Measurements from ENCODE around the gene SPATA32. TPM values are rescaled to one million over a fixed set of nuclear protein-coding genes. Genes with fewer than 3 reads are reported as not detected.
A peak's percentile ranks its signal among the peaks of the same experiment; 100 is the strongest.

The SPATA32 gene
- total and polyA plus RNA-seq, 2 experiments from 2014 or later, result 0.45 TPM; not detected in 1

- no peak for TF ChIP-seq CTCF (IDR thresholded peaks at IDR 0.05; ENCODE audit: low read depth, low read length)
- H3K36me3 ChIP-seq, result peaks cover 10% of the 10 kb centered on the region
- no peak overlapping the region for H3K27ac ChIP-seq
- no peaks in the 10 kb centered on the region for H3K27me3 ChIP-seq
- no peaks in the 10 kb centered on the region for H3K9me3 ChIP-seq (ENCODE audit: low read depth)
- no peak overlapping the region for H3K4me3 ChIP-seq
- no peaks in the 10 kb centered on the region for H3K4me1 ChIP-seq (ENCODE audit: low read depth)
- DNase-seq (ENCODE audit: low read depth in 1 of 2, low spot score in 1 of 2), result no peak
These were observed 9.7 kb upstream of the SPATA32 start for GRCh38 chr17:45271603-45272002.

DNA sequence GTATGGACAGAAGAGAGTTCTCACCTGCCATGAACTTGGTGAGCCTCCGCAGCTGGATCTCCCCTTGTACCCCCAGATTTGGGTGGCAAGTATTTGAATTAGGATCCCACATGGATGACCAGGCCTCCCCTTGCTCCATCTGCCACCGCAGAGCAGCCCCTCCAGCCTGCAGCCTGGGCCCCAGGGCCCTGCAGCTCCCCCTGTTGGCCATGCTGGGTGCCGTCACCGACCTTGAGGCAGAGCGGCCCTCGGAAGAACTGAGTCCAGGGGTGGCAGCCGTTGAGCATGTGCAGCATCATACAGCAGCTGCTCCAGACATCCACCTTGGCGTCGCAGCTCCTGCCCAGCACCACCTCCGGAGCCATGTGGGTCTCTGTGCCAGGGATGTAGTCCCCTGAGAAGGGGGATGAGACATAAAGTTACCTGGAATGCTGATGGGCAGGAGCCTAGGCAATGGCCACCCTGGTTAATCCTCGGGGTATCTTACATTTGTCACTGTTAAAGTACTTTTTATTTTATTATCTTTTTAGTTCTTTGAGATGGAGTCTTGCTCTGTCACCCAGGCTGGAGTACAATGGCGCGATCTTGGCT is 9.0 kb upstream of the SPATA32 start:
- TF ChIP-seq CTCF (IDR thresholded peaks at IDR 0.05; ENCODE audit: low read depth, low read length), result peak; percentile 58
- Histone ChIP-seq H3K27me3 (no peaks in the 10 kb centered on the region), H3K36me3 (peaks cover 10% of the 10 kb centered on the region), H3K4me3 (no peak overlapping the region), H3K27ac (no peak overlapping the region), H3K9me3 (ENCODE audit: low read depth) (no peaks in the 10 kb centered on the region), H3K4me1 (ENCODE audit: low read depth) (no peaks in the 10 kb centered on the region)
- peak; percentile 18 to 43 for DNase-seq (ENCODE audit: low read depth in 1 of 2, low spot score in 1 of 2)

DNA sequence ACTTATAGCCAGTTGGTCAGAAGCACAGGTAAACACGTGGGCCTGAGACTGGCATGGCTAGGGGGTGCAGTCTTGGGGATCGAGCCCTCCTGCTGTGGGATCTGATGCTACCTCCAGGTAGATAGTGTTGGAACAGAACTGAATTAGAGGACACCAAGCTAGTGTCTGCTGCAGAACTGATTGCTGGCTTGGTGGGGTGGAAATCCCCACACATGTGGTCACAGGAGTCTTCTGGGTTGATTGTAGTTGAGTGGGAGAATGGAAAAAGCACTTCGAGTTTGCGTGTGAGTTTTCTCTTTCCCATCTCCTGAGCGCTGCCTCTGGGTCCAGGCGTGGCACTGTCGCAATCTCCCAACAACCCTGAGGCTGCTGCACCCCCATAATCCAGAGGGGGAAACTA is 8.0 kb upstream of the SPATA32 start:
- Histone ChIP-seq H3K4me3 (no peak overlapping the region), H3K4me1 (ENCODE audit: low read depth) (no peaks in the 10 kb centered on the region), H3K9me3 (ENCODE audit: low read depth) (no peaks in the 10 kb centered on the region), H3K27ac (no peak overlapping the region), H3K27me3 (no peaks in the 10 kb centered on the region), H3K36me3 (peaks cover 10% of the 10 kb centered on the region)
- TF ChIP-seq CTCF (IDR thresholded peaks at IDR 0.05; ENCODE audit: low read depth, low read length), result no peak
- DNase-seq (ENCODE audit: low read depth in 1 of 2, low spot score in 1 of 2), result no peak

DNA sequence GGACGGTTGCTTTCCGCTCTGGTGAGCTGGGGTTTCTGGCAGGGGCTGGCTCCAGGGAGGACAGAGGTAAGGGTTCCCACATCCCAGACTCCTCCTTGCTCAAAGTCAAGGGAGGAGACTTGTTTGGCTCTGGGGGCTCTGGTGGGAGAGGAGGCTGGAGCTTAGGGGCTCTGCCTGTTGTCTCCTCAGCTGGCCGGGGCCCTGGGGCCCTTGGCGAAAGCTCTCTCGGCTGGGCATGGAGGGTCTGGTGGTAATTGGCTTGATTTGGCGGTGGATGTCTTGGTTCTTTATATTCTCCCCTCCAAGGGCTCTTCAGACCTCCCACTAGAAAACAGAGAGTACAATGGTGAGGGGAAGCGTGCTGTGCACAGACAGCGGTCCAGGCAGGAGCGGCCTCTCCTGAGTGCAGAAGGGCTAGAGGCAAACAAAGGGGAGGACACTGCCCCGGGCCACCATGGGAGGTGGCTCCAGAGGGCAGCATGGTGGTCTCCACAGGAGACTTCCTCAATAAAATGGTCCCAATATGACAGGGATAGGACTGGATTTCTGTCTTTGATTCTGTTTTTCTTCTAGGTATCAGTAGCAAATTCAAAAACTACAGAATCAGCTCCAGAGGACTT is 5.7 kb upstream of the SPATA32 start:
- Histone ChIP-seq H3K36me3 (peaks cover 13% of the 10 kb centered on the region), H3K27me3 (no peaks in the 10 kb centered on the region), H3K4me1 (ENCODE audit: low read depth) (peaks cover 10% of the 10 kb centered on the region), H3K27ac (no peak overlapping the region), H3K4me3 (no peak overlapping the region), H3K9me3 (ENCODE audit: low read depth) (no peaks in the 10 kb centered on the region)
- TF ChIP-seq CTCF (IDR thresholded peaks at IDR 0.05; ENCODE audit: low read depth, low read length), result no peak
- no peak for DNase-seq (ENCODE audit: low read depth in 1 of 2, low spot score in 1 of 2)

DNA sequence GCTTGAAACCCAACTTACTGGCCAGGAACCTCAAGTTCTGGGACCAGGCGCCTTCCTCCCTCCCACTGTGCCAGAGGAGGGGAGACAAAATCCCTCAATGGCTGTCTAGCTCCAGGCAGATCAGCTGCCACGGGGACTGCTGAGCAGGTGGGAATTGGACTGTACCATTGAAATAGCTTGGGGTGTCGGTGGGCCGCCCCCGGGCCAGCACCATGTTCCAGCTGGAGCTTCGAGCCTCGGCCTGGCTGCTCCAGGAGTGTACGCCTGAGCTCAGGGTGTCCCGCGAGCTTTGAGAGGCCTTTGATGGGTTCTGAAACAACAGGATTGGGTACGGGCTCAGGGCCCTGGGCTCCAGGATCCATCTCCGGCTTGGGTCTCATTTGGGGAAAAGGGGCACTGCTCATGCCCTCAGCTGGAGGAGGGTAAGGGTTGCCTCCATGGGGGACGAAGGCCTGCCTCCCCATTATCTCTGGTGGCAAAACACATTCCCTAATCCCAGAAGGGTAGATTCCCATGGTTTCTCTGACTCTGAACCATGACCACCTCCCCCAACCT is 4.6 kb upstream of the SPATA32 start:
- no peak for DNase-seq (ENCODE audit: low read depth in 1 of 2, low spot score in 1 of 2)
- no peaks in the 10 kb centered on the region for H3K27me3 ChIP-seq
- H3K27ac ChIP-seq, result no peak overlapping the region
- H3K4me3 ChIP-seq, result no peak overlapping the region
- H3K9me3 ChIP-seq (ENCODE audit: low read depth), result no peaks in the 10 kb centered on the region
- peaks cover 13% of the 10 kb centered on the region for H3K36me3 ChIP-seq
- peaks cover 10% of the 10 kb centered on the region for H3K4me1 ChIP-seq (ENCODE audit: low read depth)
- TF ChIP-seq CTCF (IDR thresholded peaks at IDR 0.05; ENCODE audit: low read depth, low read length), result no peak

All from cardiac muscle cell (in vitro differentiated cells and primary cell).